ENCODE measurements around the gene ETV4.
"Not testable (repeated sequence)": the region's sequence is repeated elsewhere in the genome, so short reads cannot be mapped to it uniquely, and the experiment has no call there.

Gene ETV4

DNA sequence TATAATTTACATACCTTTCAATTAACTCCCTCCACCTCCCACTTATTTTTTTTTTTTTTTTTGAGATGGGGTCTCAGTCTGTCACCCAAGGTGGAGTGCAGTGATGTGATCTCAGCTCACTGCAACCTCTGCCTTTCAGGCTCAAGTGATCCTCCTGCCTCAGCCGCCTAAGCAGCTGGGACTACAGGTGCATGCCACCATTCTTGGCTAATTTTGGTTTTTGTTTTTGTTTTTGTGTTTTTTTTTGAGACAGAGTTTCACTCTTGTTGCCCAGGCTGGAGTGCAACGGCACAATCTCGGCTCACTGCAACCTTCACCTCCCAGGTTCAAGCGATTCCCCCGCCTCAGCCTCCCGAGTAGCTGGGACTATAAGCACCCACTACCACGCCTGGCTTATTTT is 36.7 kb downstream of the ETV4 start:
- not testable (repeated sequence) for DNase-seq

GRCh38 chr17:43490621-43491020 is 55.5 kb downstream of the ETV4 start:
- no peak for DNase-seq

DNA sequence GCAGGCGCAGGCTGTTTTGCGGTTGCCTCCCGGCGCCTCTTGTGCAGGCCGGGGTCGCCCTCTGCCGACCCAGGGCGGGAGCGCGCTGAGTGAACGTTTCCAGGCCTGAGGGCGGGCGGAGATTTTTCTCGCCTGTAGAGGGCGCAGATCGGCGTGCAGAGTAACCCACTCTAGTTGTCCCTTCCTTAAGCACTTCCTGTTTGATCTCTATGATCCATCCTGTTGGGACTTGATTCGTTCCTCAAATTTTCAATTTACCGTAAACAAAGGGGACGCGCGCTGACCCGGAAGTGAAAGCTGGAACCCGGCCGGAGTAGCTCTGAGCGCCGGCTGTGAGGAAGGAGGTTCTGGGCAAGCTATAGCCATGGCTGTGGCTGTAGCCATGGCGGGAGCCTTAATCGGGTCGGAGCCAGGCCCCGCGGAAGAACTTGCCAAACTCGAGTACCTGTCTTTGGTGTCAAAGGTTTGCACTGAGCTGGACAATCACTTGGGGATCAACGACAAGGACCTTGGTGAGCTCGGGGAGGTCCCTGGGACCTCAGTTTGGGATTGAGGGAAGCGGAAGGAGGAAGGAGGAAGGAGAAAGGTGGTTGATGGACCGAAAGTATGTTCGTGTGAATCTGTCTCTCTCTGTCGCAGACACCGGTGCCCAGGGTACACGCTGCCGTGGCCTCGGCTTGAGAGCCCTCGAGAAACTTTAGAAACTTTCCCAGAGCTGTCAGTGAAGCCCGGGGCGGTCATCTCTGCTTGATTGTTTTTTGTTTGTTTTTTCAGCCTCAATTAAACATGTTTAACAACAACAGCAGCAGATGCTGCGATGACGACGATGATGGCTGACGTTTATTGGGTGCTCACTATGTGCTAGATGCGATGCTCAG is 62.2 kb downstream of the ETV4 start, which contains the start of gene DHX8:
DHX8 (plus strand) TSS at position 302 of the 878 bp plus-strand sequence; CDS start at position 365, 63 bp downstream.
- DNase-seq, result peak; percentile 97

DNA sequence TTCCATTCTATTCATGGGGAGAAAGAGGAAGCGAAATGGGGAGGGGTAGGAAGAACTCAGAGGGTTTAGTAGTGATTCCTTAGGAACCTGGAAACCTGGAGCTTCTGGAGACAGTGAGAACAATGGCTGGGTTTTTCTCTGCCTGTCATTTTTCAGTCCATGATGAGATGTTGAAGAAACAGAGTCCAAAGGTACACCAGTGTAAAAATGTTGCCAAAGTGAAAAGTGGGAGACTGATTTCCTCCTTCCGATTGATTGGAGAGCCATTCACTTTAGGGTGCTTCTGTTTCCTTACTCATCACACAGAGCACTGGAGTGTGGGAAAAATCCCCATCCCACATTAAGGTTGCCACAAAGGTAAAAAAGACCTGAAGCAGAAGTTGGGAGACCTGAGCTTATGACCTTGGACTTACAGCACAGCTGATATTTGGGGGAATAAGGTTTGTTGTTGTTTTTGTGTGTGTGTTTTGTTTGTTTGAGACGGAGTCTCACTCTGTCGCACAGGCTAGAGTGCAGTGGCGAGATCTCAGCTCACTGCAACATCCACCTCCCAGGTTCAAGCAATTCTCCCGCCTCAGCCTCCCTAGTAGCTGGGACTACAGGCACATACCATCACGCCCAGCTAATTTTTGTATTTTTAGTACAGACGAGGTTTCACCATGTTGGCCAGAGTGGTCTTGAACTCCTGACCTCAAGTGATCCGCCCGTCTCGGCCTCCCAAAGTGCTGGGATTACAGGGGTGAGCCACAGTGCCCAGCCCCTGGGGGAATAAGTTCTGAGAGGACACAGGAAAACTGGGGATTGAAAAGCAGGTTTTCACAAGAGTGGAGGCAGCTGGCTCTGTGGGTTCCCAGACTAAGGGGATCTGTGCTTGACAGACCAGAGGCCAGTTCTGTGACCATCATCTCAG is 63.8 kb downstream of the ETV4 start:
- DNase-seq, result no peak

GRCh38 chr17:43479948-43480347 is 66.2 kb downstream of the ETV4 start:
- DNase-seq, result no peak

Measured in activated CD4-positive, alpha-beta T cell treated with anti-CD3 and anti-CD28 coated beads for 1 hour (primary cell).